ENCODE results near the gene GNGT2. TPM values are rescaled to one million over a fixed set of nuclear protein-coding genes. Genes with fewer than 3 reads are reported as not detected.
A peak's percentile ranks its signal among the peaks of the same experiment; 100 is the strongest.

GNGT2 gene
- total and polyA plus RNA-seq, 4 donors, result 0.23 to 2.2 (median 1.1) TPM

GRCh38 chr17:49216953-49217650 is 6.7 kb upstream of the GNGT2 start:
- no peaks in the 10 kb centered on the region for H3K27me3 ChIP-seq (ENCODE audit: control insufficient read depth in 4 of 4, insufficient read depth in 4 of 4, low read length in 3 of 4)
- no peak for DNase-seq (ENCODE audit: low spot score)
- WGBS, result 56% methylated on average over 11 of the region's 11 CpGs
- no peak overlapping the region for H3K4me3 ChIP-seq (ENCODE audit: low read depth in 1 of 3, low read length in 3 of 3)
- H3K27ac ChIP-seq (ENCODE audit: low read depth in 1 of 2, low read length in 2 of 2), result peak overlapping the region in 1 of 2 donors; percentile 41
- TF ChIP-seq SP1 (IDR thresholded peaks at IDR 0.05) (peak; percentile 21), HNF4G (IDR thresholded peaks at IDR 0.05) (no peak), REST (IDR thresholded peaks at IDR 0.05) (no peak), EGR1 (IDR thresholded peaks at IDR 0.05; ENCODE audit: low read depth in 2 of 2) (no peak), TAF1 (conservative IDR thresholded peaks at IDR 0.05) (no peak), RAD21 (IDR thresholded peaks at IDR 0.05) (no peak), FOXA2 (IDR thresholded peaks at IDR 0.05) (no peak), NR2F2 (IDR thresholded peaks at IDR 0.05) (peak; percentile 71), JUND (IDR thresholded peaks at IDR 0.05) (no peak), GABPA (IDR thresholded peaks at IDR 0.05 in 1 of 2, conservative IDR thresholded peaks at IDR 0.05 in 1 of 2) (no peak), FOXA1 (IDR thresholded peaks at IDR 0.05) (no peak), YY1 (IDR thresholded peaks at IDR 0.05) (no peak), HNF4A (conservative IDR thresholded peaks at IDR 0.05) (no peak), CTCF (IDR thresholded peaks at IDR 0.05; ENCODE audit: low read depth, low read length, missing input control) (no peak), RXRA (IDR thresholded peaks at IDR 0.05) (peak in 1 of 2 donors; percentile 27)
- TF ChIP-seq, protein P1, sequence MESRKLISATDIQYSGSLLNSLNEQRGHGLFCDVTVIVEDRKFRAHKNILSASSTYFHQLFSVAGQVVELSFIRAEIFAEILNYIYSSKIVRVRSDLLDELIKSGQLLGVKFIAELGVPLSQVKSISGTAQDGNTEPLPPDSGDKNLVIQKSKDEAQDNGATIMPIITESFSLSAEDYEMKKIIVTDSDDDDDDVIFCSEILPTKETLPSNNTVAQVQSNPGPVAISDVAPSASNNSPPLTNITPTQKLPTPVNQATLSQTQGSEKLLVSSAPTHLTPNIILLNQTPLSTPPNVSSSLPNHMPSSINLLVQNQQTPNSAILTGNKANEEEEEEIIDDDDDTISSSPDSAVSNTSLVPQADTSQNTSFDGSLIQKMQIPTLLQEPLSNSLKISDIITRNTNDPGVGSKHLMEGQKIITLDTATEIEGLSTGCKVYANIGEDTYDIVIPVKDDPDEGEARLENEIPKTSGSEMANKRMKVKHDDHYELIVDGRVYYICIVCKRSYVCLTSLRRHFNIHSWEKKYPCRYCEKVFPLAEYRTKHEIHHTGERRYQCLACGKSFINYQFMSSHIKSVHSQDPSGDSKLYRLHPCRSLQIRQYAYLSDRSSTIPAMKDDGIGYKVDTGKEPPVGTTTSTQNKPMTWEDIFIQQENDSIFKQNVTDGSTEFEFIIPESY (IDR thresholded peaks at IDR 0.05), result no peak
- TF ChIP-seq, protein P2, sequence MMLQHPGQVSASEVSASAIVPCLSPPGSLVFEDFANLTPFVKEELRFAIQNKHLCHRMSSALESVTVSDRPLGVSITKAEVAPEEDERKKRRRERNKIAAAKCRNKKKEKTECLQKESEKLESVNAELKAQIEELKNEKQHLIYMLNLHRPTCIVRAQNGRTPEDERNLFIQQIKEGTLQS (IDR thresholded peaks at IDR 0.05), result no peak
- TF ChIP-seq, protein P3, sequence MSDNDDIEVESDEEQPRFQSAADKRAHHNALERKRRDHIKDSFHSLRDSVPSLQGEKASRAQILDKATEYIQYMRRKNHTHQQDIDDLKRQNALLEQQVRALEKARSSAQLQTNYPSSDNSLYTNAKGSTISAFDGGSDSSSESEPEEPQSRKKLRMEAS (IDR thresholded peaks at IDR 0.05), result peak; percentile 45
- peaks cover 0 to 12% (median 1%) of the 10 kb centered on the region in 4 donors for H3K4me1 ChIP-seq (ENCODE audit: control insufficient read depth in 4 of 4, insufficient read depth in 4 of 4, low read length in 3 of 4)
- H3K36me3 ChIP-seq (ENCODE audit: control insufficient read depth in 4 of 4, insufficient read depth in 3 of 4, low read depth in 1 of 4, low read length in 3 of 4), result no peaks in the 10 kb centered on the region
- H3K9me3 ChIP-seq (ENCODE audit: control insufficient read depth in 4 of 4, low read length in 3 of 4), result no peaks in the 10 kb centered on the region
- H3K9ac ChIP-seq (ENCODE audit: low read depth in 1 of 2, low read length in 2 of 2), result no peak overlapping the region

All from liver (tissue), 9 donors.